H1 (cell line): ENCODE measurements around the gene MTG1. TPM values are rescaled to one million over a fixed set of nuclear protein-coding genes. Genes with fewer than 3 reads are reported as not detected.

Experiments
- EGR1 ChIP-seq: IDR thresholded peaks from 2 replicates; pipeline ENCODE4 v1.6.1; 2011; ENCODE audit warnings: low read depth, low read length, borderline replicate concordance
- polyA plus RNA-seq, 7 experiments: library from polyadenylated mRNA; depleted of rRNA in 3 of 7; stranded (reverse) in 5 of 7; unstranded in 2 of 7; fragments of >200 nt in 5 of 7; fragments of 200-250 nt in 2 of 7; gene quantifications; 1 replicate in 5 of 7; 2 replicates in 1 of 7; 4 replicates in 1 of 7; pipeline versions ENCODE4 v1.2.1 to v1.2.3, GENCODE V29; 2011 to 2013; ENCODE audit warnings: missing spikeins in 2 of 7, mixed read lengths in 2 of 7
- total RNA-seq: library from RNA; stranded (reverse); fragmentation: NEBNext Ultra II Directional; extraction: Animal tissue kit (Norgen Biotek cat#: 25700); gene quantifications from 2 replicates; pipeline ENCODE4 v1.2.1, GENCODE V29; 2021

Gene MTG1
- total and polyA plus RNA-seq, 2 of the 8 experiments (the other 6 are each of a cell fraction or from before 2014, with no cell fraction given), result 56.6 to 81.6 TPM

DNA sequence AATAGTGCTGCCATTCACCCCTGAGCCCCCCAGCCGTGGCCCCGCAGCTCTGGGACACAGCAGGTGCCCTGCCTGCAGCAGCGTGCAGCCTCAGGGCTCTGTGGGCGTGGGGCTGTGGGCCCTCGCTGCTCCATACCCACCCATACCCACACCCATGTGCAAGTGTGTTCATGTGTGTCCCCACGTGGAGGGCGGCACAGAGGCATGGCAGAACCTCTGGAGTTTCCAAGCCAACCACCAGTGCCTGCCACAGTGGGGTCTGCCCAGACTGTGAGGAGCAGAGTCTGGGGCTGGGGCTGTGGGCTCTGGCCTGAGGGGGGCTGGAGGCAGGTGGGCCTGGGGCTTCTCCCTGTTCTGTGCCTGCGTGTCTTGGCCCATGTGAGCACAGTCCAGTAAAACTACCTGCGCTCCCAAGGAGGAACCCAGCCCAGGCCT lies 44.4 kb upstream of the MTG1 start (continued):
- TF ChIP-seq EGR1, result no peak
